ENCODE data around the gene FBXO22. TPM values are rescaled to one million over a fixed set of nuclear protein-coding genes. Genes with fewer than 3 reads are reported as not detected.
A peak's percentile ranks its signal among the peaks of the same experiment; 100 is the strongest.

The FBXO22 gene
- total and polyA plus RNA-seq, 2 experiments from 2014 or later = 37.8 to 49.8 TPM

- WGBS, 2 experiments (ENCODE audit: low coverage in 1 of 2, low lambda C conversion rate in 2 of 2, missing lambda C conversion rate in 2 of 2) = 96 to 98% methylated on average over 2 of the region's 2 CpGs
- Histone ChIP-seq H3K4me3 (no peak overlapping the region), H3K9ac (no peak overlapping the region), H3K27ac (no peak overlapping the region), H3K9me3 (ENCODE audit: low read depth) (no peaks in the 10 kb centered on the region), H3F3A (ENCODE audit: insufficient read depth) (no peaks in the 10 kb centered on the region), H3K27me3 (replicated peaks; ENCODE audit: insufficient read depth) (no peaks in the 10 kb centered on the region), H3K4me2 (ENCODE audit: unreplicated experiment) (no peak overlapping the region), H4K20me1 (ENCODE audit: insufficient read depth) (no peaks in the 10 kb centered on the region), H3K9me2 (ENCODE audit: insufficient read depth) (no peaks in the 10 kb centered on the region), H2AFZ (no peak overlapping the region), H3K4me1 (ENCODE audit: insufficient read depth) (no peaks in the 10 kb centered on the region), H3K36me3 (ENCODE audit: low read depth) (peaks cover 45% of the 10 kb centered on the region; the same call in 1 of the 2 replicates), H3K79me2 (ENCODE audit: insufficient read depth) (peaks cover 20% of the 10 kb centered on the region)
- DNase-seq = no peak
- in situ Hi-C loops (cut with MboI) = no loop called here
- TF ChIP-seq EZH2 (IDR thresholded peaks at IDR 0.05; ENCODE audit: insufficient read depth, poor library complexity, severe bottlenecking) (no peak), EZH2phosphoT487 (IDR thresholded peaks at IDR 0.05; ENCODE audit: insufficient read depth, low read depth) (no peak)
Observed at GRCh38 chr15:75930866-75931265, 27.2 kb downstream of the FBXO22 start.

GRCh38 chr15:75942464-75942863 is 38.8 kb downstream of the FBXO22 start:
- DNase-seq = no peak
- Histone ChIP-seq H3K4me2 (ENCODE audit: unreplicated experiment) (no peak overlapping the region), H3K9me3 (ENCODE audit: low read depth) (no peaks in the 10 kb centered on the region), H3K4me3 (no peak overlapping the region), H4K20me1 (ENCODE audit: insufficient read depth) (0 out of 2 replicates have a peak, but pooled peaks cover 6% of the 10 kb centered on the region), H3K4me1 (ENCODE audit: insufficient read depth) (peaks cover 33% of the 10 kb centered on the region), H3K79me2 (ENCODE audit: insufficient read depth) (no peaks in the 10 kb centered on the region), H3F3A (ENCODE audit: insufficient read depth) (peaks cover 70% of the 10 kb centered on the region), H3K27me3 (replicated peaks; ENCODE audit: insufficient read depth) (no peaks in the 10 kb centered on the region), H3K9ac (no peak overlapping the region), H3K27ac (no peak overlapping the region), H3K9me2 (ENCODE audit: insufficient read depth) (no peaks in the 10 kb centered on the region), H3K36me3 (ENCODE audit: low read depth) (peaks cover 18% of the 10 kb centered on the region; the same call in 1 of the 2 replicates), H2AFZ (no peak overlapping the region)
- in situ Hi-C loops (cut with MboI) = no loop called here
- TF ChIP-seq EZH2 (IDR thresholded peaks at IDR 0.05; ENCODE audit: insufficient read depth, poor library complexity, severe bottlenecking) (no peak), EZH2phosphoT487 (IDR thresholded peaks at IDR 0.05; ENCODE audit: insufficient read depth, low read depth) (no peak)
- 54 to 68% methylated on average over 3 of the region's 3 CpGs for WGBS, 2 experiments (ENCODE audit: low coverage in 1 of 2, low lambda C conversion rate in 2 of 2, missing lambda C conversion rate in 2 of 2)

GRCh38 chr15:75943246-75943645 is 39.6 kb downstream of the FBXO22 start:
- H3K36me3 ChIP-seq (ENCODE audit: low read depth) = peaks cover 16% of the 10 kb centered on the region; the same call in 1 of the 2 replicates
- H2AFZ ChIP-seq = no peak overlapping the region
- 79 to 82% methylated on average over 5 of the region's 5 CpGs for WGBS, 2 experiments (ENCODE audit: low coverage in 1 of 2, low lambda C conversion rate in 2 of 2, missing lambda C conversion rate in 2 of 2)
- H3F3A ChIP-seq (ENCODE audit: insufficient read depth) = peaks cover 75% of the 10 kb centered on the region
- no peak overlapping the region for H3K4me3 ChIP-seq
- no peak overlapping the region for H3K27ac ChIP-seq
- H3K9ac ChIP-seq = no peak overlapping the region
- no peaks in the 10 kb centered on the region for H3K9me2 ChIP-seq (ENCODE audit: insufficient read depth)
- H3K79me2 ChIP-seq (ENCODE audit: insufficient read depth) = no peaks in the 10 kb centered on the region
- no peaks in the 10 kb centered on the region for H3K27me3 ChIP-seq (replicated peaks; ENCODE audit: insufficient read depth)
- no peaks in the 10 kb centered on the region for H3K9me3 ChIP-seq (ENCODE audit: low read depth)
- H3K4me1 ChIP-seq (ENCODE audit: insufficient read depth) = peaks cover 37% of the 10 kb centered on the region
- DNase-seq = no peak
- no peak overlapping the region for H3K4me2 ChIP-seq (ENCODE audit: unreplicated experiment)
- 0 out of 2 replicates have a peak, but pooled peaks cover 6% of the 10 kb centered on the region for H4K20me1 ChIP-seq (ENCODE audit: insufficient read depth)
- in situ Hi-C loops (cut with MboI) = no loop called here
- TF ChIP-seq EZH2 (IDR thresholded peaks at IDR 0.05; ENCODE audit: insufficient read depth, poor library complexity, severe bottlenecking) (no peak), EZH2phosphoT487 (IDR thresholded peaks at IDR 0.05; ENCODE audit: insufficient read depth, low read depth) (no peak)

- Histone ChIP-seq H3K4me3 (no peak overlapping the region), H3K9me2 (ENCODE audit: insufficient read depth) (no peaks in the 10 kb centered on the region), H3K79me2 (ENCODE audit: insufficient read depth) (no peaks in the 10 kb centered on the region), H3K36me3 (ENCODE audit: low read depth) (peaks cover 11% of the 10 kb centered on the region; the same call in 1 of the 2 replicates), H3K27me3 (replicated peaks; ENCODE audit: insufficient read depth) (no peaks in the 10 kb centered on the region), H3K9me3 (ENCODE audit: low read depth) (no peaks in the 10 kb centered on the region), H3K27ac (no peak overlapping the region), H3F3A (ENCODE audit: insufficient read depth) (peaks cover 75% of the 10 kb centered on the region), H2AFZ (no peak overlapping the region), H3K9ac (no peak overlapping the region), H4K20me1 (ENCODE audit: insufficient read depth) (0 out of 2 replicates have a peak, but pooled peaks cover under 1% of the 10 kb centered on the region), H3K4me2 (ENCODE audit: unreplicated experiment) (peak overlapping the region; percentile 20), H3K4me1 (ENCODE audit: insufficient read depth) (peaks cover 37% of the 10 kb centered on the region)
- peak; percentile 36 for DNase-seq
- TF ChIP-seq EZH2 (IDR thresholded peaks at IDR 0.05; ENCODE audit: insufficient read depth, poor library complexity, severe bottlenecking) (no peak), EZH2phosphoT487 (IDR thresholded peaks at IDR 0.05; ENCODE audit: insufficient read depth, low read depth) (no peak)
- whole genome bisulfite sequencing, 2 experiments (ENCODE audit: low coverage in 1 of 2, low lambda C conversion rate in 2 of 2, missing lambda C conversion rate in 2 of 2) = 94 to 97% methylated on average over 1 of the region's 1 CpG
- in situ Hi-C loops (cut with MboI) = no loop called here
Observed at GRCh38 chr15:75943713-75944215, 40.1 kb downstream of the FBXO22 start.
